Stimulated activated CD8-positive, alpha-beta memory T cell treated with anti-CD3 and anti-CD28 coated beads, Interleukin-4, amount 100 ng/mL, for 24 hours (primary cell): ENCODE measurements around the gene SARNP.
A peak's percentile ranks its signal among the peaks of the same experiment; 100 is the strongest.
"Not testable (repeated sequence)": the region's sequence is repeated elsewhere in the genome, so short reads cannot be mapped to it uniquely, and the experiment has no call there.

ENCODE experiments used
- DNase-seq: peaks from one replicate; pipeline ENCODE4 v3.0.0-alpha.2; 2020; ENCODE audit warnings: low read depth

The SARNP gene, protein sequence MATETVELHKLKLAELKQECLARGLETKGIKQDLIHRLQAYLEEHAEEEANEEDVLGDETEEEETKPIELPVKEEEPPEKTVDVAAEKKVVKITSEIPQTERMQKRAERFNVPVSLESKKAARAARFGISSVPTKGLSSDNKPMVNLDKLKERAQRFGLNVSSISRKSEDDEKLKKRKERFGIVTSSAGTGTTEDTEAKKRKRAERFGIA

DNA sequence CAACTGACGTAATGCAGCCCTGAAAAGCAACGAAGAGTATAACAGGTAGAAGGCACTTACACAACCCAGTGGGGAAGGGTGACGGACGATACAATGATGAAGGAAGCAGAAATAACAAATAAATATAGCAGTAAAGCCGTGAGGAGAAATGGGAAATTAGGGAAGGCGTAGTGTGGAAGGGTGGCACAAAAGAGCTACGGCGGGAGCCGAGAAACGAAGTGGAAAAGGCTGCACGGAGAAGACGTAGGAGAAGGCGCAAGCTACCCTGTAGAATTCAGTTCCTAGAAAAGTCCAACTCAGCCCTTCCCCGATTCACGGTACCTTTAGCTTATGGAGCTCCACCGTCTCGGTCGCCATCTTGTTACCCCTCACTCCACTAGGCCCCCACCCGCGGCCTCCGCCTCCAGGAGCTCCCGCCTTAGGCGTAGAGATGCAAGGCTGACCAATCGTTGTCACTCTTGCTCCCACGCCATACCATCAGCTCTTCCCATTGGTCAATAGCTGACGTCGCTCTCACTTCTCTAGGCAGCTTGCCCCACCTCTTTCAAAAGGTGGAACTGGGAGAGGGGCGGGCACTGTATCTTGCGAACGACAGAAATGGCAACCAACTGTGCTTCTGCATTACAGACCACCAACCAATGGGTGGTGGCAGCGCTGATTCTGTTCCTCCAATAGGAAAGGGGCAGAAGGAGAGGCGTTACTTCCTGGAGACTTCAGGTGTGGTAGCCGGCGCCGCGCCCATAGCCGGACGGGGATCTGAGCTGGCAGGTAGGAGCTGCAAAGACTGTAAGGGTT lies at the start of gene SARNP, which contains the start of gene ORMDL2:
Gene SARNP (minus strand): TSS at position 380 of the 795 bp plus-strand sequence. CDS start 23 bp downstream, at position 357.
Gene ORMDL2 (plus strand): TSS at position 697 of the 795 bp plus-strand sequence. CDS start 959 bp downstream, outside the sequence.
- DNase-seq = peak; percentile 89

GRCh38 chr12:55866454-55867004 lies 49.0 kb upstream of the SARNP start:
- DNase-seq = not testable (repeated sequence)

GRCh38 chr12:55865327-55865726 lies 47.8 kb upstream of the SARNP start:
- no peak for DNase-seq

DNA sequence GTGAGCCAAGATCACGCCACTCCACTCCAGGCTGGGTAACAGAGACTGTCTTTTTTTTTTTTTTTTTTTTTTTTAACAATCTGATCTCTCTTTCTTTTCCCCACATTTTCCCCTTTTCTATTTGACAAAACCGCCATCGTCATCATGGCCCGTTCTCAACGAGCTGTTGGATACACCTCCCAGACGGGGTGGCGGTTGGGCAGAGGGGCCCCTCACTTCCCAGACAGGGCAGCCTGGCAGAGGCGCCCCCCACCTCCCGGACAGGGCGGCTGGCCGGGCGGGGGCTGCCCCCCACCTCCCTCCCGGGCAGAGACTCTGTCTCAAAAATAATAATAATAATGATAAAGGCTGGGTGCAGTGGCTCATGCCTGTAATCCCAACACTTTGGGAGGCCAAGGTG lies 45.4 kb upstream of the SARNP start:
- not testable (repeated sequence) for DNase-seq

GRCh38 chr12:55862286-55862685 lies 44.8 kb upstream of the SARNP start:
- DNase-seq = no peak

GRCh38 chr12:55861871-55862270 lies 44.3 kb upstream of the SARNP start:
- DNase-seq = no peak

DNA sequence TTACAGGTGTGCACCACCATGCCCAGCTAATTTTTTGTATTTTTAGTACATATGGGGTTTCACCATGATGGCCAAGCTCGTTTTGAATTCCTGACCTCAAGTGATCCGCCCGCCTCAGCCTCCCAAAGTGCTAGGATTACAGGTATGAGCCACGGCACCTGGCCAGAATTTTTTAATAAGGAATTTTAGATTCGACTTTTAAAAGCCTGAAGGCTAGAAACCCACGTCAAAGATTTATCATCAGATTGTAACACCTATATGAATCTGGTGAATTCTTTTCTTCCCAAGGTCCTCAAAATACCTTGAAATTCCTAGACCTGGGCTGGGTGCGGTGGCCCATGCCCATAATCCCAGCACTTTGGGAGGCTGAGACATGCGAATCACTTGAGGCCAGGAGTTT lies 43.9 kb upstream of the SARNP start:
- DNase-seq = no peak

GRCh38 chr12:55852740-55853139 lies 35.2 kb upstream of the SARNP start:
- no peak for DNase-seq

DNA sequence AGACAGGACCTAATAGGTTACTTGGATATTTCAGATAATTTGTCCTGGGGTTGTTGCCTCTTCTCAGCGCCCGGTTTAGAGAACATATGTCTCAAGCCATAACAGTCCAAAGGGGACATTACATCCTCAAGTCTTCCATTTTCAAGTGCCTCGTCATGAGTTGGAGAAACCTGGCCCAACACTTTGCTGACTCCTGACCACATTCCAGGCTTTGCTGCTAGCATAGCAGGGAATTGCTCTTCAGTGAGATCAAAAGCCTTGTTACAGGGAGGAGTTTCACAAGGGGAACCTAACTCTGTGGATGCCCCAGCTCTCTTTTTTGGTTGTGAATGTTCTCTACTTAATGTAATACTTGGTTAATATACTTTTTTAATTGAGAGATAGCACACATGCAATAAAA lies 33.4 kb upstream of the SARNP start:
- no peak for DNase-seq

DNA sequence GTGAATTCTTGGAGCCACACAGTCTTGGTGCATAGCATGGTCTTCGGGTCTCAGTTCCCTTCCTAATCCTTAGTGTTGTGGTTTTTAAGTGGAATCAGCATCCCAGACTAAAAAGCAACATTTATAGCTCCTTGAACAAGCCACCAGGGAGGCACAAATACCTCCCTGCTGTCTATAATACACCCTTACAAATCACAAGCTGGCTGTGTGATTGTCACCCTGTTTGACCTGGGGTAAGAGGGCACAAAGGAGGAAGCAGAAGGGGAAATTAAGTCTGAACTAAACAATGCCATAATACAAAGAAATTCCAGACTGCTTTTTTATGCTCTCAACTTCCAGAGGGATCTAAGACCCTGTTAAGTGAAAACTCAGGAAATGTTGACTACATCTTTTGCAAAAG lies 32.9 kb upstream of the SARNP start:
- DNase-seq = no peak

DNA sequence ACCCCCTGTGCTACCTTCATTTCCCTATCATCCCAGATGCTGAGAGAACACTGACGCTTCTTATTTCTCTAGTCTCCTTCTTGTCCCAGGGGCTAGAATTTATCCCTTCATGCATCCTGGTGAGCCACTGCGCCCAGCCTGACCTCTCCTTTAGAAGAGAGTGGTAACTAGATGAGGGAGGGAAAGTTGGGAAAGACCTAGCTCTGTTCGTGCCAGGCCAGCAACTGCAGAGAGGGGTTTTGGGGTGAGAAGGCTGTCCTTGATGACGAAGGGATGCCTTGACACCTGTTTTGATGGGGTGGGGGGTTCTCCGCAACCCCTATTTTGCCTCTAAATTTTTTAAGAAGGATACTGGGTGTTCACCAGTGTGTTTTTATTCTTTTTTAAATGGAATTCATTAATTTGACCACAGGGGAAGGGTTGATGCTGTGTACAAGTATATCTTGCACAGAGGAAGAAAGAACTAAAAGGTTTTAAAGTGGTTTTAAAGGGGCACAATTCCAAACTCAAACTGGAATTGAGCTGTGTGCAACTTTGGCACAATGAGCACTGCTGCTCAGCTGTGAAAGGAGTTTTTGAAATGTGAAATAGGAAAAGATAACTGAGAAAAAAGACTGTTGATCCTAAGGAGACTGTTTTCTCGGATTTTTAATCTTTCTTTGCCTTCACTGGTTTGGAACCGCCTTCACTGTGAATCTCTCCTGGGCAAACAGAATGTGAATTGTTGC lies 32.3 kb upstream of the SARNP start:
- DNase-seq = no peak

- DNase-seq = no peak
Measured at GRCh38 chr12:55847603-55848291, 30.2 kb upstream of the SARNP start.

GRCh38 chr12:55847033-55847432 lies 29.5 kb upstream of the SARNP start:
- no peak for DNase-seq

DNA sequence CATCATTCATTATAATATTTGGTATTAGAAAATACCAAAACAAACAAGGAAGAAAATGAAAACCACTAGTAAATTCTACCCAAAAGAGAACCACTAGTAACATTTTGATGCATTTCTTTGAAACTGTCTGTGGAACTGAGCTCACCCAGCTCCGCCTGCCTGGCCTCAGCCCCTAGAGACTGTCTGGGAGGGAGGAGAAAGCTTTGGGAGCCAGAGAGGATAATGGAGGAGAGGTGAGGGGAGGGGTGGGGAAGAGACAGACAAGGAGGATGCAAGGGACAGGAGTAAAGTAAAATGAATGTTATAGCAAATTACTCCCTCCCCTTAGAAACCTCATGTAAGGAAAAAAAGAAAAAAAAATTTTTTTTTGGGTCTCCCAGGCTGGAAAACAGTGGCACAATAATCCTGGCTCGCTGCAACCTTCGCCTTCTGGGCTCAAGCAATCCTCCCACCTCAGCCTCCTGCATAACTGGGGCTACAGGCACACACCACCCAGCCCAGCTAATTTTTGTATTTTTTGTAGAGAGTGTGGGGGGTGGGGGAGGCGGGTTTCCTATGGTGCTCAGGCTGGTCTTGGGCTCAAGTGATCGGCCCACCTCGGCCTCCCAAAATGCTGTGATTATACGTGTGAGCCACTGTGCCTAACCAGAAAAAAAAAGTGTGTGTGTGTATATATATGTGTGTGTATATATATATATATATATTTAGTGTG lies 28.4 kb upstream of the SARNP start:
- DNase-seq = no peak

- DNase-seq = no peak
Measured at GRCh38 chr12:55845361-55845760, 27.8 kb upstream of the SARNP start.

- DNase-seq = no peak
Measured at GRCh38 chr12:55844961-55845360, 27.4 kb upstream of the SARNP start.

DNA sequence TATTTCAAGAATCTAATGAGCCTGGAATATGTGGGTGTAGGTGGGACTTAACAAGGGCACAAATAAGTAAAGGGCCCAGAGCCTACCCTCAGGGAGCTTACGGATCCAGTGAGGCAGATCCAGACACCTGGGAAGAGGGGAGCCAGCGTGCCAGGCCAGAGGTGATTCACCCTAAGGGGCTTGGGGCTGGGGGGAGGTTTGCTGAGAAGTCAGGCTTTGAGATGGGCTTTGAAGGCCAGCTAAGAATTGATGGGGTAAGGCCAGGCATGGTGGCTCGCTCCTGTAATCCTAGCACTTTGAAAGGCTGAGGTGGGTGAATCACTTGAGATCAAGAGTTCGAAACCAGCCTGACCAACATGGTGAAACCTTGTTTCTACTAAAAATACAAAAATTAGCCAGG lies 25.9 kb upstream of the SARNP start:
- no peak for DNase-seq

DNA sequence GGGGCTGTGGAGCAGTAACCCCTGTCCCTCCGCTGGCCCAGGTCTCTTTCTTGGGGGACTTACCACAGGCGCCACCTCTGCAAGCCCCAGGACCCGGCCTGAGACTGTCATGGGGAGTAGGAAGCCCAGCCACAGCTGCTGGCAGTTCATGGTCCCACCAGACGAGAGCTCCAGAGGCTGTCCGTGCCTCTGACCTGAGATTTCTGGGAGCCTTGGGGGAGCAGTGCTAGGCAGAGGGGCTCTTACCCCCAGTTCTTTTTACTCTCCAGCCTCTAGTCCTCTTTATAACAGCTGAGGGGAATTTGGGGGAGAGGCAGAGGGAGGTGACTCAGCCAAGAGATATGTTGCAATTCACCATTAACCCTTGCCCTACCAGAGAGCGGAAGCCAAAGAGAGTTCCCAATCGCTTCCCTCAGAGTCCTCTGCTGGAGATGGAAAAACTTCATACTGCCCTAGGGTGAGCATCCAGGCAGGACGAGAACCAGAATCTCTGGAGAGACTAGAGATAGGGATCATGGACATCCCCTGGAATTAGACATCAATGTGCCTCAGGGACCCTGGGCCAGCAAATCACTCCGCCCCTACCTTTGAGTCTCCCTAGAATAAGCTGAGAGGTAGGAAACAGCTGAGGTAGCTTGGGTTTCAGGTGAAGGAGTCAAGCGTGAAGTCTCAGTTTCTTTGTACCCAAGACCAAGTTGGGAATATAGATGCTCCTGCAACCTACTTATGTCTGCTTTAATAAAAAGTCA lies 25.3 kb upstream of the SARNP start, which contains the start of gene MMP19:
Gene MMP19 (minus strand): TSS at position 256 of the 749 bp plus-strand sequence. CDS start 106 bp downstream, at position 150.
- DNase-seq = no peak

DNA sequence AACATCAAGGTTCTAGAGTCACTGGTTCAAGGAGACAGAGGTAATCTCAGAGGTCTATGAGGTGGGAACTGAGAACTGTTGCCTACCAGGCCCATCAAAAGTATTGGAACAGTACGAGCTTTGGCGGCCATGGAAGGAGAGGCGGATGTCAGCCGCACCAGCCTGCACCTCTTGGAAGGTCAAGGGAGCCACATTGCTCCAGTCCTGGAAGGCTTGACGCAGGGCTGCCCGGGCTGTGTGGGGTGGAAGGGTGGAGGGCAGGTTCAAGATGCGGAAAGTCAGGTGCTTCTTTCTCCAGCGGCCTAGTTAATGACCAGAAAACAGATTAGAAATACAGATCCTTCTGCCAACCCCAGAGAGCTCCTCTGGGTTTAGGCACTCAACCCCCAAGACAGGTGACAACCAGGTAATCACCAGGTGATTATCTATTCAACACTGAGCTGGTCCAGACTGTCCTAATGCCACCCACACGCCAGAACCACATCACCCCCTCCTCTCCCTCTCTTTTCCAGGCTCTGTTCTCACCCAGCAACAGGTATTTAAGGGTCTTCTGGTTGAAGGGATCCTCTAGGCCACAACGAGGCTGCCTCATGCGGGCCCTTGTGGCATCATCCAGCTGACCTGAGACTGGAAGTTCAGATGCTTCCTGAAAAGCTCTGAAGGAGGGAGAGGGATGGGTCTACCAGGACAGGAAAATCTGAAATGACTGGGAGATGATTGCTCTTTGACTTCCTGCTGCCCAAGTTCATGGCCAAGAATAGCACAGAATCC lies 23.2 kb upstream of the SARNP start:
- DNase-seq = no peak
